Fibroblast of skin of abdomen (primary cell): ENCODE measurements around the gene KCNK10.

Experiments used
- DNase-seq: peaks from one replicate; pipeline ENCODE4 v3.0.0-alpha.2; 2013

Gene KCNK10

DNA sequence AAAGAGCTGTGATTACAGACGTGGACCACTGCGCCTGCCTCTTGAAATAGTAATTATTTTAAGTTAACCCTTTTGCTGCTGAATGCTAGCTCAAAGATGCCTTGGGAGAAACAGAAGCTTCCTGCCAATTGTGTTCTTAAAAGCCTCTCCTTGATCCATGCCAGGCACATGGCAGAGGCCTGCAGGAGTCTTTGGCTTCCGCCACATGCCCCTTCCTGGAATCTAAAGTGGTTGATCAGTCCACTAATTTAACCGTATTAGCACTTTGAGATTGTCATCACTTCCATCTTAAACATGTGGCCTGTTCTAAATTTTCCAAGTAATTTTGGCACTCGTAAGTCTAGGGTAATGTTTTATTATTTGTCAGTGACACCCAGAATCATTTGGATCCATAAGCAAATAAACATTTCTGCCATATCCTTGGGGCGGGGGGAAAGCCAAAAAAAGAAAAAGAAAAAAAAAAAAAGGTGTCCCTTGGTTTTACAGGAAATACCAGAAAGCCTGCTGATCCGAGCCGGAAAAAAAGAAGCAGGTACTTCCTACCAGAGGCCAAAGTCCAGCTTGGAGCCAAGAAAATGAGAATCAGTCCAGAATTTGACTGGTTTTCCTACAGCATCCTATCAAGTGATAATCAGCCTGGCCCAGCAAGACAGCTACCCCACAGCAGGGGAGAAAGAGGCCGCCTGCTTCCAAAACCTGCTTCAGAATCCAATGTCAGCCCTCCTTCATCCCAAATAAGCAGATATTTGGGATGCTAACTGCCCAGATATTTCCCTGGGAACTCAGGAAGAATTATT lies 104.8 kb downstream of the KCNK10 start:
- no peak for DNase-seq

DNA sequence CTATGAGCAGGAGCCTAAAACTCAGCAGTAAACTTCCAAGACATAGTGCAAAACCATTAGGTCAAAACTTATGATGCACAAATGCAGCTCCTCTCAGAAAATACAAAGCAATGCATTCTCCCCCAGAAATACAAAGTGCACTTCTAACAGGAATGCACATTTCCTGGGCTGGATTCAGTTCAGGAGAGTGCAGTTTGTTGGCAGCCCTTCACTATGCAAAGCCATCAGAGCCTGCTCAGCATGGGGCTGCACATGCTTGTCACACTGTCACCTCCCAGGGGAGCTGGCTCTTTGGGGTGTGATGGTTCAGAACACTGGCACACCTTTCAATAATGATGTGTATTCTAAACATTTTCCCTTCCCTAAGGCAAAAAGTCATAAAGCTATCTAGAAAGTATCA lies 110.4 kb downstream of the KCNK10 start:
- no peak for DNase-seq

DNA sequence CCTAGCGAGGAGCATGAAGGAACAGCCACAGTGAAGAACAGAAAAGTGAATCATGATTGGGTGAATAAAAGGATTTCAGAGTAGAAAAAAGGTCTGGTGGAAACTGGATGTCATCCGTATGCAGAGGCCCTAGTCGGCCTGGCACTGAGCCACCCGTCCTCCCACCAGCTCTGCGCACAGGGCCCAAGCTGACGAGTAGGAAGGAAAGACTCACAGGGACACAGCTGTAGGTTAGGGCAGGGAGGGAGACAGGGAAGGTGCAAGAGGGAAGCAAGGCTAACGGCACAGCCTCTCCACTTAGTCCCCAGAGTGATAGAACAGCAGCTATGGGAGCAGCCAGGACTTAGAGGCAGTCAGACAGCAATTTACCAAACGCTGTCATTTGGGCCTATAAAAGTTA lies 112.6 kb downstream of the KCNK10 start:
- no peak for DNase-seq

DNA sequence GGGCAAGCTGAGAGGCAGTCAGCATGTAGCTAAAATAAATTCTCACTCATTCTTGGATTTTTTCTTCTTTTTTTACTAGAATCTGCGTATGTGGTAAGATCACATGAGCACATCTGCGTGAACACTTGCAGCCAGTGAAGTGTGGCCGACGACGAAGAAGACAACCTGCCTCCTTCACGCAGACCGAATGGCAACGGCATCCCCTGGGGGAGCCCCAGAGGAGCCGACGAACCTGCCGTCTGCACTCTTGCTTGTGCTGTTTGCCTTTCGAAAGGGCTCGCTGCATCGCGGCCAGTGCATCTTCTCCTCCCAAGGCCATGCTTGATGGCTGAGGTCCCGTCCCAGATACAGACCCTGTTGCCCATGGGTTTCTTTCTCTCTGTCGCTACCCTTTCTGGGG lies 113.8 kb downstream of the KCNK10 start:
- DNase-seq = no peak

DNA sequence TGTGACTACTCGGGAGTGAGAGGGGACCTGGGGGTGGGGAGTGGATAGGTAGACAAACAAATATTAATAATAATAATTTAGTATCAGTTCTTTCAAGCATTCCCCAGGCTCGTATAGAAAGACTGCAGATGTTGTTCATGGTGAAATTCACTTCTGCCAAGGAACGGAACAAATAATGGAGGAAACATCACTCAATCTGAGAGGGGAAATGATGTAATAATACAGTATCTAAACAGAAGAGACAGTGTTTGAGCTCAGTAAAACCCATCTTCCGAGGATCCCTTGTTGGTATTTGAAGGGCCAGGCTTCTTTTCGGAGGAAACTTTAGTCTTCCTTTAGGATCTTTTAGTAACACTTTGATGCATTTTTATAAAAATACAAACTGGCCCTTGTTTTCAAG lies 114.2 kb downstream of the KCNK10 start:
- no peak for DNase-seq

DNA sequence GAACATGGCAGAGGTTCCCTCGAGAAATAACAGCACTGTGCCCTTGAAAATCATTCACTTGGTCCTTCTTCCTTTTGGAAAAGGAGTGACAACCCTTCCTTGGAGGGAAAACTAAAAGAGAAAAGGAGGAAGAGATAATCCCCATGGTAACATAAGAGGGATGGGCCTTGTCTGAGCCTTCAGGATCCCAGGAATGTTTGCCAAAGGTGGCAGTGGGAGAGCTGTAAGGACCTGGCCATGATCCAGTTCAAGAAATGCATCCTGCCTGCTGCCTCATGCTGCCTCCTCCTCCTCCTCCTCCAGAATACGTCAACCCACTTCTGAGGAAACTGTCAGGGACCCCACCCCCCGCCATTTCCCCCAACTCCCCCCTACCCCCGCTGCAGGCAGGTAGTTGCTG lies 118.8 kb downstream of the KCNK10 start:
- no peak for DNase-seq

DNA sequence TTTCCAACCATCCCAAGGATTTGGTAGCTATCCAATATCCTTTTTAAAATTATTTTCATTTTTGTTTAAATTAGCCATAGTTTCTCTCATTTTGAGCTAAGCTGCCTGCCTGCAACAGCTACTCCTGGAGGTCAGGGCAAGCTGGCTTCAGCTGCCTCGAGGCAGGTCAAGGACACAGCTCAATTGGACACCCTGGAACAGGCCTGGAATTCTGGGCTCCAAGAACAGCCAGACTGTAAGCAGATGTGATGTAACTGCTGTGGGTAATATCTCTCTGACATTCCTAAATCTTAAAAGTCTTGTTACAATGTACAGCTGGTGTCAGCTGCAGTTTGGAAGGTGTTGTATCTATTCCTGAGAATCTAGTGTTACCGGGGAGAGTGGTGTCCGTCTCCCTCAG lies 119.8 kb downstream of the KCNK10 start:
- DNase-seq = no peak

DNA sequence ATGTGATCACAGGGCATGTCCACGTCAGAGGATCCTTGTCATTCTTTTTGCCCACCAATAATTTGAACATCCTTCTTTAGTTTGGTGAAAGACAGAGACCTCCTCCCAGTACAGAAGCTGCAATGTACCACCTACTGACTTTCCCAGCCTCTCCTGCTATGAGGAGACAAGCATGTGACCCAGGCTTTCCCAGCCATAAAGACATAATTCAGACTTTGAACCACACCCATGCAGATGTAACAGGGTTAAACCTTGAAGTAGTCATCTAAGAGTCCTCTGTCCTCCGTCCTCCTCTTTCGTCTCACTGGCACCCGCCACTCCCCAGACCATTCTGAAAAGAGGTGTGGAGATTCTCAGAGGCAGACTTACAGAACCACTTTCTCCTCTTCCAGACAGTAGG lies 120.8 kb downstream of the KCNK10 start:
- DNase-seq = no peak

DNA sequence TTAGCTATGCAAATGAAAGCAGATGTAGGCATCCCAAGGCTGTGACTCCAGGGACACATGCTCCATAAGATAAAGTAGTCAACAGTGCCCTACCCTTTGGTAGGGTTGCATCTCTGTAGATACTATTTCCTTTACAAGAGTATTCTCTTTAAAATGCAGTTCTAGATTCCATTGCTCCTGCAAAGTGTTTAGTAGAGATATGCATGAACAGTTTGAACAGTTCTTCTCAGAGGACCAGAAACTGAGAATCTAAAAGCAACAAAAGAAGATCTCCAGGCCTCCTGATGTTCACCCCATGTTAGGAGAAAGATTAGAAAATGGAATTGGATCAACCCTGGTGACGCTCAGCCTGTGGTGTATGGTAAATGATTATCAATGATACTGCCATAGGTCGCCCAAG lies 121.2 kb downstream of the KCNK10 start:
- DNase-seq = no peak

DNA sequence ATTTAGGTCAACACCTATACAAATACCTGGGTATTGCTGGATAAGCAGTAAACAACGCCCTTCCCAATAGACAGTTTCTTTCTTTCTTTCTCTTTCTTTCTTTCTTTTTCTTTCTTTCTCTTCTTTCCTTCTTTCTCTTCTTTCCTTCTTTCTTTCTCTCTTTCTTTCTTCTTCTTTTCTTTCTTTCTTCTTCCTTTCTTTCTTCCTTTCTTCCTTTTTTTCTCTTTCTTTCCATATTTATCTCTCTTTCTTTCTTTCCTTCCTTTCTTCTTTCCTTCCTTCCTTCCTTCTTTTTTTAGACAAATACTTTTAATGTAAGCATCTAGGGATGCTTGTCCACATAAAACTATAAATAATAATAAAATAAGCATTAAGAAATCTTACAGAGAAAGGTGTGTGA lies 123.2 kb downstream of the KCNK10 start:
- no peak for DNase-seq

DNA sequence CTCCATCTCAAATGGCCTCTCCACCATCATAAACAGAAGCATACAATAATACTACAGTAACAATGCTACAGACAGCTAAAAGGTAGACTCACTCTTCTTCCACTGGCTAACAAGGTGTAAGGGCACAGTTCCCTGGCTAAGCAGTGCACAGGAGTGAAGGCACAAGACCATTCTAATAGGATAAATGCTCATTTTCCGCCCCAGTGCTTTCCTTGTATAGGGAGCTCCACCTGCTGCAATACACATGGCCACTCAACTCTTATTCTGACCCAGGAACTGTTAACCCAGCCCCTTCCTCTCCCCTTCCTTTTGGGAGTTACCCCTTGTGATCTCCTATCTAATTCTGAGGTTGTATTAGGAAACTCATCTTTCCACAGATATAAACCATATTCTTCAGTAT lies 124.6 kb downstream of the KCNK10 start:
- DNase-seq = no peak

DNA sequence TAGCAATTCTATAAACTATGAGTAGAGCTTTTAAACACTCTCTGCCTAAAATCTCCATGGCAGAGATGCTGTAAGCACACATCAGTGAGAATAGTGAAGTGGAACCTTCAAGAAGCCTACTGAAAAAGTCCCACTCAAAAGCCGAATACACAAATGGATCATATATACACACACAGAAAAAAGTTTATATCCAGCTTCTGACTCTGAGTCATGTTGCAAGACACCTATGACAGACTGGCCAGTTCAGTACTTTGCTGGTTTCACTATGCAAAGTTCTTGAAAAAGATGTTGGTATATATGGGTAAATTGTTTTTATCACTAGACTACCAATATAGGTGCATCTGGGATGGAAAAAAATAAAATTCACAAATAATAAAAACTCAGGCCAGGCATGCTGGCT lies 126.1 kb downstream of the KCNK10 start:
- DNase-seq = no peak

DNA sequence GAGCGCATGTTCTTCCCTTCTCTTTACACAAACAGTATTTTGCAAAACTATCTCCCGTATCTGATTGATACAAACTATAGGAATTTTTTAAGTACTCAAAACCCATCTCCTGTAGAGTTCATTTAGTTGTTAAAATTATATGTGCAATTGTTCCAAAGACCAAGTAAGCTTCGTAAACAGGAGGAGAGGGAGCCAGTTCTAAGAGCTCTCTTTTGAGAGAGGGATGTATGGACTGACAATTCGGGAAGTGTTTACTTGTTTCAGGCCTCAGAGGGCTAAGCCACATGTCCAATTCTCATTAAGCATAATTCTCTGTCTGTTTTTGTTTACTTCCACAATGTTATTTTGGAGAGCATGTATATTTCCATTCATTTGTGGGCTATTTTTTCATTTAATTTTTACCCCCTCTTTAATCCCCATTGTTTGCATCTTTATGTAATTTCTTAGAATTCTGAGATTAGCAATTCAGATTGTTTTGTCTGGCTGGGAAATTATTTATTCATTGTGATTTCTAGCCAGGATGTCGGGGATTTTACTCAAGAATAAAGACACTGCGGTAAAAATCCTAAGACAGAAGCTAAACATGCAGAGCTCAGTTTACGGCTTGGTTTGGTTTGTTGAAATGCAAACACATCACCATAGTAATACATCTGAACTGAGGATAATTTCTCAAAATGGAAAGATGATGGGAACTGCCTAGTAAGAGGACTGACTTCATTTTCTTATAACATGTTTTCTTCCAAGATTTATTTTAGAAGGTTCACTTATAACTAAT lies 126.8 kb downstream of the KCNK10 start:
- no peak for DNase-seq

DNA sequence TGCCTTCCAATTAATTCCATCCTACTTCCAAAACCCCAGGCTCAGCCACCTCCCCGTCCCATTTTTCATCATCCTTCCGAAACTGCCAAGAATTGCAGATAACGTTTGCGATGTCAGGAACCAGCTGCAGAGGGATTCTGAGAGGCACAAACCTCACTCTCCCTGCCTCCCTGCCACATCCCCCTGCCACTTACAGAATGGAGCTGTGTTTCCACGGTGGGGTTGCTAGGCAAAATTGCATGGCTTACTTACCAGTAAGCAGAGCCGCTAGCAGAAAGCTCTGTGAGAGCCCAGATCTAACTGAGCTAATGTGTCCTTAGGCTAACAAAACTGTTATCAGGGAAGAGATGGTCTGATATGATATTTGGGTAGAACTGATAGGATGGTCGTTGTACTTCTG lies 127.4 kb downstream of the KCNK10 start:
- DNase-seq = no peak

DNA sequence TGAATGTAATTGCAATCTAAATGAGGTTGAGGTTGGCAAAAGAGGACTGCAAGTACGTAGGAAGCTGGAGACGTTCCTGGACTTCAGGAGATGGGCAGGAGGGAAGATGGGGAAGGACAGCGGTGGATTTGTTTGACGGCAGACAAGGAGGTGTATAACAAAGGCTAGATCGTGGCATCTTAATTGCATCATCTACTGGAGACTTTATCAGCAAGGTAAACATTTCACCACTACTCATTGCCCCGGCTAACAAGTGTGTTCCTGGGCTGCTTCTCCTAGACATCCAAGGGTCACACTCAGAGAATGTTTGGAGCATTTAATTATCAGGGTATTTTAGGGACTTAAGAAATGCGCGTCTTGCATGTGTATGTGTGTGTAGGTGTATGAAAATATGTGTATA lies 128.5 kb downstream of the KCNK10 start:
- no peak for DNase-seq

DNA sequence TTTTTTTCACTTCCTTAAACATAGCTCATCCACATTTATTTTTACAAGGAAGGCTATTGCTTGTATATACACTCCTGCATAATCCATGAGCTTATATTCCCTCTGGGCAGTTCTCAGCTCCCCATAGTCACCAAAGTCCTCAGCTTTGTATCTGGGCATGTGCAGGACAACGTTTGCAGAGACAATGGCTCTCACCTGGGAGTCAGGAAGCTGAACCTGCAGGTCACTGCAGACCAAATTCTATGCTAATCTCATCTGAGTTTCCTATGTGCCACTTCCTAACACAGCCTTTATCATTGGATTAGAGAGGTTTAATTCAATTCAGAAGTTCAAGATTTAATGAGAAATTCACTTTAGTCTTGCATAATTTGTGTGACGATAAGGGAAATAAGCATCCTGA lies 131.5 kb downstream of the KCNK10 start:
- no peak for DNase-seq

DNA sequence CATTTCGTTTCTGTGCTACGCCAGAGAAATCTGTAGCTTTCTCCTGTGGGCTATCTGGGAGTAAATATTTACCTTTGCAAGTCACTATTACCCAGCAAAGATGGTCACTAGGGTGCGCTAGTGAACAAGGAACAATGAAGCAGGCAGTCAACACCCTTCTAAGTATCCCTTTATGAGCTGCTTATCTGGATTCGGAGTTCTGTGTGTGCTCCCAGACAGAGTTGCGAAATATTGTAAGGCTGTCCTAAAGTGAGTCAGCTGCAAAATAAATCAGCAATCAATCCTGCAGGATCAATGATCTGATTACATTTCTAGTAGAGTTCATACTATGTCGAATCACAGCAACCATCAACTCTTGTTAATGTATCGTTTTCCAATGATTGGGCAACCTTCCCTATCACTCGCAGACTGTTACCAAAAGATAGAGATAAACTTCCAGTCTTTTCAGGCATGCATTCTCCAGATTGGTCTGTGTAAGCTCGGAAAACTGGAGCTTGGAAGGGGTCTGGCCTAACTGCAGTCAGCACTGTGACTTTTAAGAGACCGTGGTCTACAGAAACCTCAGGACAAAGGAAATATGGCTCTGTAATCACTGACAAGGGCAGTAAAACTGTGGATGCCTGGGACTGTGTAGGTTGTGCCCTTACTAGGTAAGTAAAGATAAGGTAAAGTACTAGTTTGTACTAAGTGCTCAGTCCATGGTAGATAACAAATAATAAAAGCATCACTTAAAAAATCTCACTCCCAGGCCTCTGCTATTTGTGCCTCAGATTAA lies 133.5 kb downstream of the KCNK10 start:
- peak; percentile 69 for DNase-seq

DNA sequence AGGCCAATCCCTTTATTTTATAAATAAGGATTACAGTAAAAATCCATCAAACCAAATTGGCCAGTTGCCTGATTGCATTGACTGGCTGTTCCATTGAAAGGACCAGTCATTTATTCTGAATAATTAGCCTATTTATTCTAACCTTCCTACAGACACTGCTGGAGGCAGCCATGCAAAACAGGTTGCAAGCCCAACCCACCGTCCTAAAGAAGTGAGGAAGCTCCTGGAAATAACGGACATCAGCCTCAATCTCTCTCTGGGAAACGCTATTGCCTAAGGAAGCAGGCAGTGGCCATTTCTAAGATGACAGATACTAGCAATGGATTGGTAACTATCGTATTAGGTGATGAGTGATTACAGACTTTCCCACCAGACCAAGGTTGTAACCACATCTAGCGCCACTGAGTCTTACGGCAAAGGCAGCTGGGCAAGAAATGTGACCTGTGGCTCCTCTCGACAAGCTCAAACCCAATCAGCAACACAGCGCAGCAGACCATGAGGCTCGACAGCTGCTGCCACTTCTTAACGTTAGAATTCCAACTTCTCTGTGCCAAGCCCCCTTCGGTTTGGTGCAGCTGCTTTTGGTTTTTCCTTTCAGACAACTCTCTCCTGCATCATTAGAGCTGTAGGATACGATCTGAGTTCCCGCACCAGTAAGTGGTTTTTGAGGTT lies 134.2 kb downstream of the KCNK10 start:
- DNase-seq = no peak

DNA sequence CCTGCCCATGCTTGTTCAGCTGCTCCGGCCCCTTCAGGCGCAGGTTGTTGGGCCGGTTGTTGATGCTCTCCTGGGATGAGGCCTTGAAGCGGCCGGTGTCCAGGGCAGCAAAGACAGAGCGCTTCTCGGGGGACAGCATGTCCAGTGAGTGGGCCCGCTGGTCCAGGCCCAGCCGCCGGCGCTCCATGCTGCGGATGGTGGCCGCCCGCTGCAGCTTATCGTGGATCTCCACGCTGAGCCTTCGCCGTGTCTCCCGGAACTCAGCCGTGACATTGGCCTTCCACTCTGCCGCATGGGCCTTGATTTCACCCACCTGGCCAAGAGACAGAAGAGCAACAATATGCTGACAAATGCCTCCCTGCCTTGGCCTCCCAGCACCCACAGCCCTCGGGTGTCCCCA lies 137.2 kb downstream of the KCNK10 start:
- no peak for DNase-seq

DNA sequence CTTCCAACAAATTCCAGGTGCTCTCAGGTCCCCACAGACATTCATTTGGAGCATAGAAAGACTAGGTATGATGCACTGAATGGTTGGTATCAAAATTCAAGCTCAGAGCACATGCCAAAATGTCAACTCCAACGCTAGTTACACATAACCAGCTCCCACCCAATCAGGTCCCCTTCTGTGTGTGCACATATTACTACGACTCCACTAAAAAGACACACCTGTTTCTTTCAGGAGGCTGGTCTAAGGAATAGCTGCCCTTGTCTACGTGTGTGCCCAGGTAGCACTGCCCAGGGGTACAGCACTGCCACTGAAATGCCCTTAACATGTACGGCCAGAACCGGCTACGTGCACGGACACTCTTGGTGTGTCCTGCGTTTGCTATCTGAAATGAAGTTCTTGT lies 138.1 kb downstream of the KCNK10 start:
- no peak for DNase-seq

DNA sequence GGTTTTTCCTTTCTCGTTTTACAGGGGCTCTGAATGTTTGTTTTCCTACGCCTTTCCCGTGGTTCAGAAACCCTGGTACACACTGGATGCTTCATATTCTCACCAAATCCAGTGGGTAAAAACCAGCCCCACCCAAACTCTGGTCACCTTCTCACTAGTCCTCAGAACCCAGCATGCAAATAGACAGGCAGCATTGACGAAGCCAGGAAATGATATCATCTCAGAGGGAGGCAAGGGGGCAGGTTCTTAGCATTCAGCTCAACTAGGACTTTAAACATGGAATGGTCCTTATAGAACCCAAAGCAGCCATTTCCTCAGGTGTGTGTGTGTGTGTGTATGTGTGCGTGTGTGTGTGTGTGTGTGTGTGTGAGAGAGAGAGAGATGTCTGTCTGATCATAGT lies 142.0 kb downstream of the KCNK10 start:
- no peak for DNase-seq

DNA sequence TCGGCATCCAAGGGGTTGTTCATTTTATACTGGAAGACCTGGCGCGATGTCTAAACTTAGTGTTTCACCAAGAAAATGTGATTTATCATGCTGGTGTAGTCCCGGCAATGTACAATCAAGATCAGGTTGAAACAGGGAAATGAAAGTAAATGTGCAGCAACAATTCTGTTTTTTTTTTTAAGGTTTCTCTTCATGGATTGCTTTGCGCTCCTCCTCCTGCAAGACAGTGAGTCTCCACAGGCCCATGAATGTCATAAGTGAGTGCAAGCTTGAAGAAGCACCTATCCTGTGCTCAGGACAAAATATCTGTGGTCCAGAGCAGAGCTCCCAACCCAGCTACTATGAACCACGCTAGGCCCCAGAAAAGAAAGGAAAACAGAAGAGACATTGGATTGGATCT lies 143.4 kb downstream of the KCNK10 start:
- no peak for DNase-seq

DNA sequence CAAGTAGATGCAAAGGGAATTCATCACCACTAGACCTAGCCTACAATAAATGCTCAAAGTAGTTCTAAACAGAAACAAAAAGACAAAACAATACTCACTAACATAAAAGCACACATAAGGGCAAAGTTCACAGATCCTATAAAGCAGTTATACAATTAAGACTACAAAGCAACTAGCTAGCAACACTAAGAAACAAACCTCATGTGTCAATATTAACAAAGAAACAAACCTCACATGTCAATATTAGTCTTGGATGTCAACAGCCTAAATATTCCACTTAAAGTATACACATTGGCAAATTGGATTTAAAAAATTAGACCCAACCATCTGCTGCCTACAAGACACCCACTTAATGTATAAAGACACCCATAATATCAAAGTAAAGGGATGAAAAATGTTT lies 152.7 kb downstream of the KCNK10 start:
- DNase-seq = no peak
